ENCODE results near the gene DOC2A.

The DOC2A gene

GRCh38 chr16:30005341-30006094, 5.3 kb downstream of the DOC2A start:
- peak in 8 of 51 donors; percentile 2 to 30 (median 14) for DNase-seq

DNA sequence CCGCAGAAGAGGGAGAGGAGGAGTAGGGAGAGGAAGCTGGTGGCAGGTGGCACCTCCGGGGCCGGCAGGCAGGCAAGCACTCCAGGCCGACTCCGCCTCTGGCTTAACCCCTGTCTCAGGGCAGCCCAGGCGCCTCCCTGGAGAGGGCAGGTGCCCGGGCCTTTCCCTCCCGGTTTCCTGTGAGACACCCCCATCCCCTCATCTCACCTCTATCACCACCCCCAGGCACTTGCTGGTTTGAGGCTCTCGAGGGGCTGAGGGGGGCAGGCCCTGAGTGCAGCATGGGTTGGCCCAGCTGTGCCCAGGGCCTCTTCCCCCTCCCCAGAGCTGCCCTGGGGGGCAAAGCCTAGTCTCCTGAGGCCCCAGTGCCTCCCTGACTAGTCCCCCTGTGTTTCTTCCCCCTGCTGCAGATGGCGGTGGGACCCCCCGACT, 6.0 kb downstream of the DOC2A start:
- DNase-seq: no peak

DNA sequence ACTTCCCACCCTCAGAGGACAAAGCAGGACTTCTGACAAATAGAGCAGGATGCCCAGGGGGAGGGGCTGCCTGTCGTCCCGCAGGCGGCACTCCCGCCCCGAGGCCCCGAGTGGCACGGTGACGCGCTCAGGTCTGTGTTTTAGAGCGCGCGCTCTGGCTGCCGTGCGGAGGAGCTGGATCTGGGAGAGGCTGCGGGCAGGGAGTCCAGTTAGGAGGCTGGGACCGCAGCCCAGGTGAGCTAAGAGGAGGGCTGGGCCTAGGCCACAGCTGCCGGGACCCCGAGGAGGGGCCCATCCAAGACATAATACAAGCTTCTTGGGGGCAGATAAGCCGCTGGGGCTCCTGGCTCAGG, 6.4 kb downstream of the DOC2A start:
- no peak for DNase-seq

- no peak for DNase-seq
Measured at GRCh38 chr16:30003670-30004423, 7.0 kb downstream of the DOC2A start.

GRCh38 chr16:30002614-30003346, 8.0 kb downstream of the DOC2A start:
- DNase-seq: no peak

- no peak for DNase-seq
Measured at GRCh38 chr16:30000735-30001631, 9.8 kb downstream of the DOC2A start.

GRCh38 chr16:29999605-30000004, 11.2 kb downstream of the DOC2A start:
- DNase-seq: no peak

GRCh38 chr16:29996766-29997250, 14.0 kb downstream of the DOC2A start:
- DNase-seq: no peak

DNA sequence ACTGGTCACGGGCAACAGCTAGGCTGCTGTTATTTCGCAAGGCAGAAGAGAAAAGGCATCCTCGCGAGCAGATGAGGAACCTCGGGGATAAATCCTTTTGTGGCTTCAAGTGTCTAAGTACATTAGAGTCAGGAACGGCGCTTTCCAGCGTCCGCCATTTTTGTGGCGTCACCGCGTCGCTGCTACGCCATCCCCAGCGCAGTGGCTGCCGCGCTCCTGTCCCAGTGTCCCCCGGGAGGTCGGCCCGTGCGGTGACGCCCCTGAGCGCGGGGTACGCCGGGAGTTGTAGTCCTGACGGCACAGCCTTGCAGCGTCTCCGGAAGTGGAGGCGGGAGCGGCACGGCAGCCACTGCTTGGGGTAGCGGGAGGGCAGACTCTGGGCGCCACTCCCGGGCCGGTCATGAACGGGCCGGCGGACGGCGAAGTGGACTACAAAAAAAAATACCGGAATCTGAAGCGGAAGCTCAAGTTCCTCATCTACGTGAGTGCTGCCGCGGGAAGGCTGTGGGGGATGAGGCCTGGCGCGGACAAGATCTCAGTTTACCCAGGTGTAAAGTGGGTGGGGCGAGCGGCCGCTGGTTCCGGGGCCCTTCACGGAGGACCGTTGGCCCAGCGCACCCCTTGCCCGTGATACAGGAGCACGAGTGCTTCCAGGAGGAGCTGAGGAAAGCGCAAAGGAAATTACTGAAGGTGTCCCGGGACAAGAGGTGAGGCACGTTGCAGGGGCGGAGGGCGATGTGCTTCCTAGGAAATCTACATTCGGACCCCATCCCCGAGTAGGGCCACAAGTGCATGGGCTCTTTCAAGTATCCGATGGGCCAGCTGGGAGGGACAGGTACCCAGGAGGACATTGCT, 14.7 kb downstream of the DOC2A start, which contains the start of gene INO80E:
TSS of gene INO80E (plus strand) at position 331 of the 855 bp plus-strand sequence. CDS start at position 401, 70 bp downstream.
- peak; percentile 80 to 100 (median 97) for DNase-seq

- DNase-seq: peak; percentile 60 to 98 (median 78)
Measured at GRCh38 chr16:29995324-29995910, 15.4 kb downstream of the DOC2A start, which contains the start of gene HIRIP3. TSS of gene HIRIP3 (minus strand) at chr16:29995617. CDS start at chr16:29995605, 12 bp downstream.

DNA sequence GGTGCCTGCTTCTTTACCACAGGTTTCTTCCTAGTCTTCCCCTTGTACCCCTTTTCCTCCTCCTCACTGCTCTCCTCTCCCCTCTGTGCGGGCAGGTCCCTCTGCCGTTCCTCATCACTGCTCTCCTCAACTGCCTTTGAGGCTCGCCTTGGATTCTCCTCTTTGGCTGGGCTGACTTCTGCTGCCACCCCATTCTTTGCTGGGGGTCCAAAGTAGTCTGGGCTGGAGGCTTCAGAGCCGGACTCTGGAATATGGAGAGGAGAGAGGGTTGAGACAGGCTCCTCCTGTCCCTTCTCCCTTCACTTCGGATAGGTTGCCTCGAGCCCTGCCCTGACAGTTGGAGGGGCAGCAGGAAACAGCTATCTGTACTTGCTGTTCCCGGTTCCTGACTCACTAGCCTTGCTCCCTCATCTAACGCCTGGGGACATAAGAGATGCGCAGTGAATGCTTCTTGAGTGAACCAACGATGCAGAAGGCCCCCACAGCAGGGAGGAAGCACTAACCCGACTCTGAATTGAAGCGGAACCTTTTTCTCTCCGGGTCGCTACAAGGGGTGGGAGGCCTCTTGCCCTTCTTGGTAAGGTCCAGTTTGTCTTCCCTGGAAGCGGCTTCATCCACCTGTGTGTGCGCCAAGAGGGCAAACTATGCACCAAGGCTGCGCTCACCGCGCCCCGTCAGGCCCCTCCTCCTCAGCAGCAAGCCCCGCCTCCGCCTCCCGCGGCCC, 16.1 kb downstream of the DOC2A start:
- peak in 13 of 51 donors; percentile 32 to 70 (median 53) for DNase-seq

GRCh38 chr16:29993903-29994599, 16.8 kb downstream of the DOC2A start:
- DNase-seq: no peak

DNA sequence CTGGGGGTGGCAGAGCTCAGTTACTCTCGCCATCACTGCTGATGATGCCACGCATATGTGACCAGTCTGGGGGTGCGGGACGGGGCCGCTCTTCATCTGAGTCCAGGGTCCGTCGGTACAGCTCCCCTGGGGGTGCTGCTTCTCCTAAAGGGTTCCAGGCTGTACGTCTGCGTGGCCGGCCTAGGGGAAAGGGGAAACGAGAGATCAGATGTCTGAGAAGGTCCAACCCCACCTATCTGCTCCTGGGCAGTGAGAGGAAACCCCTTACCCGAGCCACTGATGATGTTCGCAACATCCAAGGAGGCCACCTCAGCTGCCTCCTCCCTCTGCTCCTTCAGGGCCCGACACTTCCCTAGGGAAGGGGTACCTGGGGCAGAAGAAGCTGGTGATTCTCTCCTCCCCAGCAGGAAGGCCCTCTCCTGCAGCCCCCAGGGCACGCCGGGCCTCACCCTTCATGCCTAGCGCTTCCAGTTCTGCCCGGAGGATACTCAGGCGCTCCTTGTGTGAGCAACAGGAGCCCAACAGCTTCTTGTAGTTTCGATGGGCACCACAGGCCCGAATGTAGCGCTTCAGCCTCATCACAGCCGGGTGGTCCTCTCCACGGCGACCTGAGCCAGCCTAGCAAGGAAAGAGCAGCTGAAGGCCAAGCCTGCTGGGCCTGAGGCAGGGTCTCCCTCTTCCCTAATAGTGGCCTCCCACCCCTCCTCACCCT, 17.5 kb downstream of the DOC2A start:
- no peak for DNase-seq

GRCh38 chr16:29992344-29992967, 18.4 kb downstream of the DOC2A start:
- DNase-seq: peak in 1 of 51 donors; percentile 6

GRCh38 chr16:29991571-29991904, 19.3 kb downstream of the DOC2A start:
- no peak for DNase-seq

DNA sequence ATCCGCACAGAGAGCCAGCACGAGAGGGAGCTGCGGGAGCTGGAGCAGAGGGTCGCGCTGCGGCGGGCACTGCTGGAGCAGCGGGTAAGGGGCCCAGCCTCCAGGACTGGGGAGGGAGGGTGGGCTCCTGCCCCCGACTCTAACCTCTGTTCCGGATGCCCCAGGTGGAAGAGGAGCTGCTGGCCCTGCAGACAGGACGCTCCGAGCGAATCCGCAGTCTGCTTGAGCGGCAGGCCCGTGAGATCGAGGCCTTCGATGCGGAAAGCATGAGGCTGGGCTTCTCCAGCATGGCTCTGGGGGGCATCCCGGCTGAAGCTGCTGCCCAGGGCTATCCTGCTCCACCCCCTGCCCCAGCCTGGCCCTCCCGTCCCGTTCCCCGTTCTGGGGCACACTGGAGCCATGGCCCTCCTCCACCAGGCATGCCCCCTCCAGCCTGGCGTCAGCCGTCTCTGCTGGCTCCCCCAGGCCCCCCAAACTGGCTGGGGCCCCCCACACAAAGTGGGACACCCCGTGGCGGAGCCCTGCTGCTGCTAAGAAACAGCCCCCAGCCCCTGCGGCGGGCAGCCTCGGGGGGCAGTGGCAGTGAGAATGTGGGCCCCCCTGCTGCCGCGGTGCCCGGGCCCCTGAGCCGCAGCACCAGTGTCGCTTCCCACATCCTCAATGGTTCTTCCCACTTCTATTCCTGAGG, 19.8 kb downstream of the DOC2A start:
- no peak for DNase-seq
